Uterus (tissue), 2 donors: Measurements from ENCODE around the gene PCDHB6.
"Not testable (repeated sequence)": the region's sequence is repeated elsewhere in the genome, so short reads cannot be mapped to it uniquely, and the experiment has no call there.

Experiments used
- POLR2A ChIP-seq, 2 donors: fragments of 450-650 bp; IDR thresholded peaks; one replicate each; pipeline ENCODE4 v1.6.1; 2016; ENCODE audit warnings: antibody characterized with exemption in 2 of 2, mild to moderate bottlenecking in 1 of 2, moderate library complexity in 1 of 2
- TF ChIP-seq, protein P1 (sequence below), 4 experiments: fragments of 200-600 bp in 2 of 4; fragments of 450-650 bp in 2 of 4; sonication (generic) in 2 of 4; IDR thresholded peaks; one replicate each; pipeline ENCODE4 v1.5.1; 2016 to 2019; ENCODE audit warnings: antibody characterized with exemption in 4 of 4, mild to moderate bottlenecking in 2 of 4, moderate library complexity in 1 of 4

DNA sequence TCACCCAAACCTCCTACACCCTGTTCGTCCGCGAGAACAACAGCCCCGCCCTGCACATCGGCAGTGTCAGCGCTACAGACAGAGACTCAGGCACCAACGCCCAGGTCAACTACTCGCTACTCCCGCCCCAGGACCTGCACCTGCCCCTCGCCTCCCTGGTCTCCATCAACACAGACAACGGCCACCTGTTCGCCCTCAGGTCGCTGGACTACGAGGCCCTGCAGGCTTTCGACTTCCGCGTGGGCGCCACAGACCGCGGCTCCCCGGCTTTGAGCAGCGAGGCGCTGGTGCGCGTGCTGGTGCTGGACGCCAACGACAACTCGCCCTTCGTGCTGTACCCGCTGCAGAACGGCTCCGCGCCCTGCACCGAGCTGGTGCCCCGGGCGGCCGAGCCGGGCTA lies 51.3 kb downstream of the PCDHB6 start:
- not testable (repeated sequence) for TF ChIP-seq POLR2A (IDR thresholded peaks at IDR 0.05)
- TF ChIP-seq, protein P1, sequence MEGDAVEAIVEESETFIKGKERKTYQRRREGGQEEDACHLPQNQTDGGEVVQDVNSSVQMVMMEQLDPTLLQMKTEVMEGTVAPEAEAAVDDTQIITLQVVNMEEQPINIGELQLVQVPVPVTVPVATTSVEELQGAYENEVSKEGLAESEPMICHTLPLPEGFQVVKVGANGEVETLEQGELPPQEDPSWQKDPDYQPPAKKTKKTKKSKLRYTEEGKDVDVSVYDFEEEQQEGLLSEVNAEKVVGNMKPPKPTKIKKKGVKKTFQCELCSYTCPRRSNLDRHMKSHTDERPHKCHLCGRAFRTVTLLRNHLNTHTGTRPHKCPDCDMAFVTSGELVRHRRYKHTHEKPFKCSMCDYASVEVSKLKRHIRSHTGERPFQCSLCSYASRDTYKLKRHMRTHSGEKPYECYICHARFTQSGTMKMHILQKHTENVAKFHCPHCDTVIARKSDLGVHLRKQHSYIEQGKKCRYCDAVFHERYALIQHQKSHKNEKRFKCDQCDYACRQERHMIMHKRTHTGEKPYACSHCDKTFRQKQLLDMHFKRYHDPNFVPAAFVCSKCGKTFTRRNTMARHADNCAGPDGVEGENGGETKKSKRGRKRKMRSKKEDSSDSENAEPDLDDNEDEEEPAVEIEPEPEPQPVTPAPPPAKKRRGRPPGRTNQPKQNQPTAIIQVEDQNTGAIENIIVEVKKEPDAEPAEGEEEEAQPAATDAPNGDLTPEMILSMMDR (IDR thresholded peaks at IDR 0.05) = not testable (repeated sequence)
